SJSA1 (cell line): ENCODE measurements around the gene KCNH1. TPM values are rescaled to one million over a fixed set of nuclear protein-coding genes. Genes with fewer than 3 reads are reported as not detected.

Experiments used
- DNase-seq, 2 experiments: peaks; one replicate each; pipeline ENCODE4 v3.0.0-alpha.2; 2015 to 2020; ENCODE audit warnings: low spot score in 2 of 2, low read depth in 1 of 2
- H3K27ac ChIP-seq: fragments of 250-450 bp; sonication (Bioruptor Pico); 2 replicates; pipeline ENCODE4 v1.5.1; 2020; ENCODE audit warnings: mild to moderate bottlenecking, moderate library complexity
- H3K27me3 ChIP-seq: fragments of 250-450 bp; sonication (Bioruptor Pico); replicated peaks from 2 replicates; pipeline ENCODE4 v1.5.1; 2020; ENCODE audit warnings: mild to moderate bottlenecking, moderate library complexity
- H3K36me3 ChIP-seq: fragments of 250-450 bp; sonication (Bioruptor Pico); 2 replicates; pipeline ENCODE4 v1.5.1; 2020; ENCODE audit warnings: mild to moderate bottlenecking
- H3K4me1 ChIP-seq: fragments of 250-450 bp; sonication (Bioruptor Pico); replicated peaks from 2 replicates; pipeline ENCODE4 v1.6.1; 2021; ENCODE audit warnings: mild to moderate bottlenecking
- H3K4me3 ChIP-seq: fragments of 250-450 bp; sonication (Bioruptor Pico); 2 replicates; pipeline ENCODE4 v1.5.1; 2020; ENCODE audit warnings: mild to moderate bottlenecking
- H3K9me3 ChIP-seq: fragments of 250-450 bp; sonication (Bioruptor Pico); replicated peaks from 2 replicates; pipeline ENCODE4 v1.5.1; 2020; ENCODE audit warnings: mild to moderate bottlenecking
- total RNA-seq: library from RNA; depleted of rRNA; stranded (reverse); fragments of >200 nt; shearing (Covaris generic); gene quantifications from 2 replicates; pipeline ENCODE4 v1.2.3, GENCODE V29; 2014

The KCNH1 gene
- total RNA-seq, 1 experiment from 2014 or later: 0.58 TPM

DNA sequence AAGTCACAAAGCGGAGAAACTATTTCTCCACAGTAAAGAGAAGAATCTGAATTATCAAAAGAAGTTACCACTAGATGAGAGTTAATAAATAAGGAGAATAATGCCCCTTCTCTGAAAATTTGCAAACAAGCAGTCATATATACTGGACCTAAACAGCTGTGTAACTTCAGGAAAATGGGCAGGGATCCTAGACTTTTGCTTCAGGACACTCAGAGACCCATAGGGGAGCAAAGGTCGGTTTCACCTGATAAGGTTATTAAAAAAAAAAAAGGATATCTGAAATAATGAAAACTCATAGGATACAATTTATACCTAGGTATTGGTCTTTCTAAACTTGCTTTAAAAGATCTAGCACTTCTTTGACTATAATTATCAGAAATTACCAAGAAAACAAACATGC is 191.4 kb downstream of the KCNH1 start:
- no peak for DNase-seq
- Histone ChIP-seq H3K36me3 (no peaks in the 10 kb centered on the region), H3K9me3 (no peaks in the 10 kb centered on the region), H3K4me1 (no peaks in the 10 kb centered on the region), H3K4me3 (no peak overlapping the region), H3K27ac (no peak overlapping the region), H3K27me3 (no peaks in the 10 kb centered on the region)

DNA sequence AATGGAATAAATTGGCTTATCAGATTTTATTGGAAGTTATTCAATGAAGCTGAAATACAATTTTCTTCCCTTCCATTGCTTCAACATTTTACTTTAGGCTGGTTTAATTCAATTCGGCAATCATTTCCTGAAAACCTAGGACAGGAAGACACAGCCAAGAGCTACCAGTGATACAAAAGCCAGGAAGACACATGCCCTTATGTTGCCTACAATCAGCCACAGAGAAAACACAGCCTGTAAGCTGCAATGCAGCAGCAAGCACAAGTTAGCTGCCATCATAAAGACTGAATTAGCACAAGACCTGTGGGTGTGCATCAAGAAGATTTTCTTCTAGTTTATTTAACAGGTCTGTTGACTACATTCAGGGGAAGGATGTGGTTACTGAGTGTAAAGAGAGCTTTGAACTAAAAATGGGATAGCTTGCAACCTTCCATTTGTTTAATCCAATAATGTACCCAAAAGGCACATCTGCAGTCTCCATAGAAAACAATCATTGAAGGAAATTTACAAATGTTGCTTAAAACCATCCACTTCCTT is 193.8 kb downstream of the KCNH1 start:
- no peaks in the 10 kb centered on the region for H3K4me1 ChIP-seq
- H3K9me3 ChIP-seq: no peaks in the 10 kb centered on the region
- H3K36me3 ChIP-seq: no peaks in the 10 kb centered on the region
- DNase-seq: no peak
- no peak overlapping the region for H3K4me3 ChIP-seq
- H3K27ac ChIP-seq: no peak overlapping the region
- no peaks in the 10 kb centered on the region for H3K27me3 ChIP-seq

DNA sequence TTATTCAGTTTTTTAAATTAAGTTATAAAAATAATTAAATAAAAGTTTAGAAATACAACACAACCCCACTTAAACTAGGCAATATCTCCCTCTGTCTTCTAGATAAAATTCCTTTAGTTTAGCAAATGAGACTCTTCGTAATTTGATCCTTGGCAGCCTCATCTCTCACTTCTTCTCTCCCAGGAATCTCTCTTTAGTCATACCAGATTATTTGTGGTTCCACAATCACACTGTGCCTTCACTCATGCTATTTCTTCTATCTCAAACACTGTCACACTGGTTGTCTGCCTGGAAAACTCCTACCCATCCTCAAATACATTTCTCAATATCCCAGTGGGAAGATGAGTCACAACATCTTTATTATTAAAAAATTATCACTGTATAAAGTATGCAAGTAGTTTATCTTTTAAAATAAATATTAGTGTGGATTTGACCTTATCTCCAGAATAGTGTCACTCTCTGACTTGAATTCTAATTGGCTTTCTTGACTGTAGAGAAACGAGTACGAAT is 195.5 kb downstream of the KCNH1 start:
- no peak for DNase-seq
- Histone ChIP-seq H3K36me3 (no peaks in the 10 kb centered on the region), H3K27ac (no peak overlapping the region), H3K9me3 (no peaks in the 10 kb centered on the region), H3K4me1 (no peaks in the 10 kb centered on the region), H3K27me3 (no peaks in the 10 kb centered on the region), H3K4me3 (no peak overlapping the region)

GRCh38 chr1:210937846-210938245 is 196.1 kb downstream of the KCNH1 start:
- no peaks in the 10 kb centered on the region for H3K9me3 ChIP-seq
- no peak overlapping the region for H3K4me3 ChIP-seq
- no peak overlapping the region for H3K27ac ChIP-seq
- no peaks in the 10 kb centered on the region for H3K36me3 ChIP-seq
- no peaks in the 10 kb centered on the region for H3K27me3 ChIP-seq
- DNase-seq: no peak
- H3K4me1 ChIP-seq: no peaks in the 10 kb centered on the region

GRCh38 chr1:210935905-210936304 is 198.0 kb downstream of the KCNH1 start:
- no peak overlapping the region for H3K27ac ChIP-seq
- no peak for DNase-seq
- H3K9me3 ChIP-seq: no peaks in the 10 kb centered on the region; the same call in 1 of the 2 replicates
- no peaks in the 10 kb centered on the region for H3K4me1 ChIP-seq
- H3K4me3 ChIP-seq: no peak overlapping the region
- no peaks in the 10 kb centered on the region for H3K36me3 ChIP-seq
- no peaks in the 10 kb centered on the region for H3K27me3 ChIP-seq

DNA sequence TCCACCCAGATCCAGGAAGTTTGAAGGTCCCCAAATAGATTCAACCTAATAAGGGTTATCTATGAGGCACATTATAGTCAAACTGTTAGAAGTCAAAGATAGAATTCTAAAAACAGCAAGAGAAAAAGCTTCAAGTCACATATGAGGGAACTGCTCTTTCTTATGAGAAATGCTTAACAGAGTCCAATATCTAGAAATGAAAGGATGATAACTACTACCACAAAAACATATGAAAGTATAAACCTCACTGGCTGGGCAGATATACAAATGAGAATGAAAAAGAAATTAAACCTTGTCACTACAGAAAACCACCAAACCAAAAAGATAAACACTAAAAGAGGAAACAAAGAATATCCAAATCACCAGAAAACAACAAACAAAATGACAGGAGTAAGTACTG is 201.8 kb downstream of the KCNH1 start:
- no peaks in the 10 kb centered on the region; the same call in 1 of the 2 replicates for H3K9me3 ChIP-seq
- H3K27me3 ChIP-seq: no peaks in the 10 kb centered on the region
- no peaks in the 10 kb centered on the region for H3K36me3 ChIP-seq
- no peak for DNase-seq
- H3K4me3 ChIP-seq: no peak overlapping the region
- H3K27ac ChIP-seq: no peak overlapping the region
- H3K4me1 ChIP-seq: no peaks in the 10 kb centered on the region

DNA sequence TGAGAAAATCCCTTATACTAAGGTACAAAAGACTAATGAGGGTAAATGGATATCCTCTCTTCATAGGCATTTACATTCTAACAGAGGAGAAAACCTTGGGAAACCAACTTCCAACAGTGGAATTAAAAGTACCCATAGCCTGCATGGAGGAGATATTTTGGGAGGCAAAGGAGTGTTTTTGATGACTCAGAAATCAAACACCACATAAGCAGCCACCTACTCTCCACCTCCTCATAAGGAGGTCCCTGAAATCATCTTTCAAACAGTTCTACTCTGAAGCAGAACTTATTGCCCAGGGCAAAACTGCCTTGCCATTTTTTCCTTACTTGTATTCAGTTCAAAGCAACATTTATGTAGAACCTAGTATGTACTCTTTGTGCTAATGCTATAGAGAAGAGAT is 211.3 kb downstream of the KCNH1 start:
- no peaks in the 10 kb centered on the region for H3K27me3 ChIP-seq
- H3K36me3 ChIP-seq: no peaks in the 10 kb centered on the region
- H3K4me1 ChIP-seq: no peaks in the 10 kb centered on the region
- no peak overlapping the region for H3K27ac ChIP-seq
- no peak overlapping the region for H3K4me3 ChIP-seq
- no peaks in the 10 kb centered on the region for H3K9me3 ChIP-seq
- DNase-seq: no peak

GRCh38 chr1:210920716-210921694 is 212.9 kb downstream of the KCNH1 start:
- H3K36me3 ChIP-seq: no peaks in the 10 kb centered on the region
- no peak overlapping the region for H3K27ac ChIP-seq
- H3K27me3 ChIP-seq: no peaks in the 10 kb centered on the region
- no peak overlapping the region for H3K4me3 ChIP-seq
- H3K9me3 ChIP-seq: no peaks in the 10 kb centered on the region
- no peaks in the 10 kb centered on the region for H3K4me1 ChIP-seq
- no peak for DNase-seq

GRCh38 chr1:210920258-210920657 is 213.7 kb downstream of the KCNH1 start:
- Histone ChIP-seq H3K4me1 (no peaks in the 10 kb centered on the region), H3K36me3 (no peaks in the 10 kb centered on the region), H3K27me3 (no peaks in the 10 kb centered on the region), H3K9me3 (no peaks in the 10 kb centered on the region), H3K4me3 (no peak overlapping the region), H3K27ac (no peak overlapping the region)
- no peak for DNase-seq

- no peak for DNase-seq
- Histone ChIP-seq H3K27ac (no peak overlapping the region), H3K27me3 (no peaks in the 10 kb centered on the region), H3K4me3 (no peak overlapping the region), H3K36me3 (no peaks in the 10 kb centered on the region), H3K4me1 (no peaks in the 10 kb centered on the region), H3K9me3 (no peaks in the 10 kb centered on the region)
These were observed 215.1 kb downstream of the KCNH1 start for GRCh38 chr1:210918893-210919292.

DNA sequence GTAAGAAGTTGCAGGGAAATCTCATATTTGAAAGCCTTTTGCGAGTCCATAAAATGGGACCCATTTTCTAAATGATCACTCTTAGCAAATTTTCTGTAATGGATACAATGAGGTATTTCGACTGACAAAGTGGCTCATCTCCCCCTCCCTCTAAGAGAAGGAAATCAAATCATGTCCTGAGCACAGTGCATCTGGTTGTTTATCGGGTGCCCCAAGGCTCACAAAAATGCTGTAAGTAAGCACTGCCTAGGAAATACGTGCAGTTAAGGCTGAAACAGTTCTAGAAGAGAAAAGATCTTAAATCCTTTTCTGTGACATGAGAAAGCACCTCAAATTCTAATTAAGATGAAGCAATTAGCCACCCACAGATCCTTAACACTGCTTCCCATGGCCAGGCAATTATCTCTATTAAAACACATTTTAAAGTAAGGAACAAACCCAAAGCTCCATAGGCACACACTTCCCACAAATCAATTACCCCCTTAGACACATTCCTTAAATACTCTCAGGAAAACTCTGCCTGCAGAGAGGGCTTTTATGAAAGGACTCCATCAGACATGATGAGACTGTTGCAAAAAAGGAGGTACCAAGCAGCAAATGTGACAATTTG is 216.3 kb downstream of the KCNH1 start:
- Histone ChIP-seq H3K27me3 (no peaks in the 10 kb centered on the region), H3K36me3 (no peaks in the 10 kb centered on the region), H3K4me3 (no peak overlapping the region), H3K4me1 (no peaks in the 10 kb centered on the region), H3K27ac (no peak overlapping the region), H3K9me3 (no peaks in the 10 kb centered on the region)
- DNase-seq: no peak

- Histone ChIP-seq H3K36me3 (no peaks in the 10 kb centered on the region), H3K9me3 (no peaks in the 10 kb centered on the region), H3K27me3 (no peaks in the 10 kb centered on the region), H3K4me3 (no peak overlapping the region), H3K4me1 (no peaks in the 10 kb centered on the region), H3K27ac (no peak overlapping the region)
- no peak for DNase-seq
These were observed 217.4 kb downstream of the KCNH1 start for GRCh38 chr1:210916548-210916947.

- Histone ChIP-seq H3K4me1 (no peaks in the 10 kb centered on the region), H3K27me3 (no peaks in the 10 kb centered on the region), H3K36me3 (no peaks in the 10 kb centered on the region), H3K9me3 (no peaks in the 10 kb centered on the region), H3K4me3 (no peak overlapping the region), H3K27ac (no peak overlapping the region)
- no peak for DNase-seq
These were observed 217.9 kb downstream of the KCNH1 start for GRCh38 chr1:210915890-210916507.

GRCh38 chr1:210912752-210913151 is 221.2 kb downstream of the KCNH1 start:
- no peak for DNase-seq
- no peak overlapping the region for H3K4me3 ChIP-seq
- H3K9me3 ChIP-seq: no peaks in the 10 kb centered on the region
- H3K36me3 ChIP-seq: no peaks in the 10 kb centered on the region
- no peaks in the 10 kb centered on the region for H3K27me3 ChIP-seq
- H3K27ac ChIP-seq: no peak overlapping the region
- no peaks in the 10 kb centered on the region for H3K4me1 ChIP-seq
